WTC11 (cell line): Measurements from ENCODE around the gene VAMP3.

Experiments used
- CREB1 ChIP-seq: sonication (generic); formaldehyde crosslinking; IDR thresholded peaks from 2 replicates; pipeline ENCODE4 v1.8.0; 2023; ENCODE audit warnings: mild to moderate bottlenecking, missing genetic modification reagents
- CTCF ChIP-seq: fragments of 200-600 bp; IDR thresholded peaks from 2 replicates; pipeline ENCODE4 v1.8.0; 2022; ENCODE audit warnings: antibody characterized with exemption
- E2F1 ChIP-seq: sonication (generic); formaldehyde crosslinking; IDR thresholded peaks from 2 replicates; pipeline ENCODE4 v1.8.0; 2022; ENCODE audit warnings: mild to moderate bottlenecking, missing genetic modification reagents
- GTF2I ChIP-seq: fragments of 250-450 bp; sonication (Bioruptor Pico); conservative IDR thresholded peaks from 2 replicates; pipeline ENCODE4 v1.4.0; 2021; ENCODE audit warnings: mild to moderate bottlenecking
- JAZF1 ChIP-seq: fragments of 250-450 bp; sonication (Bioruptor Pico); IDR thresholded peaks from 2 replicates; pipeline ENCODE4 v1.9.0; 2021; ENCODE audit warnings: moderate library complexity, mild to moderate bottlenecking, inconsistent platforms
- JUN ChIP-seq: sonication (generic); formaldehyde crosslinking; IDR thresholded peaks from 2 replicates; pipeline ENCODE4 v1.8.0; 2023; ENCODE audit warnings: mild to moderate bottlenecking, missing genetic modification reagents
- NFE2L1 ChIP-seq: sonication (generic); formaldehyde crosslinking; IDR thresholded peaks from 2 replicates; pipeline ENCODE4 v1.8.1; 2023; ENCODE audit warnings: missing genetic modification reagents
- NR1H2 ChIP-seq: sonication (generic); formaldehyde crosslinking; IDR thresholded peaks from 2 replicates; pipeline ENCODE4 v1.9.0; 2021; ENCODE audit warnings: mild to moderate bottlenecking, moderate library complexity, missing genetic modification reagents
- NR3C1 ChIP-seq: sonication (generic); formaldehyde crosslinking; conservative IDR thresholded peaks from 2 replicates; pipeline ENCODE4 v1.8.1; 2023; ENCODE audit warnings: low read depth, mild to moderate bottlenecking, missing genetic modification reagents
- ZNF138 ChIP-seq: sonication (generic); formaldehyde crosslinking; conservative IDR thresholded peaks from 2 replicates; pipeline ENCODE4 v1.8.1; 2022; ENCODE audit warnings: mild to moderate bottlenecking, moderate library complexity, missing genetic modification reagents
- ZNF317 ChIP-seq: sonication (generic); formaldehyde crosslinking; IDR thresholded peaks from 2 replicates; pipeline ENCODE4 v1.8.1; 2023; ENCODE audit warnings: low read depth, mild to moderate bottlenecking, moderate library complexity, missing genetic modification reagents, borderline replicate concordance

- no peak for TF ChIP-seq JUN (CRISPR knock-in tag)
- TF ChIP-seq CTCF = no peak
- TF ChIP-seq NR1H2 (CRISPR knock-in tag) = no peak
- TF ChIP-seq GTF2I (CRISPR knock-in tag) = no peak
- no peak for TF ChIP-seq JAZF1 (CRISPR knock-in tag)
- no peak for TF ChIP-seq NFE2L1 (CRISPR knock-in tag)
- no peak for TF ChIP-seq NR3C1 (CRISPR knock-in tag)
- TF ChIP-seq ZNF138 (CRISPR knock-in tag) = no peak
- no peak for TF ChIP-seq ZNF317
- TF ChIP-seq CREB1 = no peak
- TF ChIP-seq E2F1 = no peak
Observed at GRCh38 chr1:7755448-7755847, 15.6 kb upstream of the VAMP3 start.
